Mammary epithelial cell (primary cell): ENCODE measurements around the gene FNDC8.

ENCODE experiments used
- CTCF ChIP-seq, 2 donors: IDR thresholded peaks in 1 of 2; conservative IDR thresholded peaks in 1 of 2; 2 replicates each; pipeline ENCODE4 v1.5.1; 2011 to 2012; ENCODE audit warnings: inconsistent platforms in 2 of 2, low read length in 2 of 2, mild to moderate bottlenecking in 2 of 2, control low read depth in 1 of 2, low read depth in 1 of 2; ENCODE audit not compliant: insufficient read depth in 1 of 2; ENCODE audit errors: extremely low read depth in 1 of 2
- EZH2 ChIP-seq: IDR thresholded peaks from 2 replicates; pipeline ENCODE4 v1.6.1; 2012; ENCODE audit warnings: low read length, inconsistent platforms, borderline replicate concordance

GRCh38 chr17:35076874-35077273 lies 44.5 kb upstream of the FNDC8 start:
- TF ChIP-seq EZH2 (no peak), CTCF (conservative IDR thresholded peaks at IDR 0.05 in 1 of 2, IDR thresholded peaks at IDR 0.05 in 1 of 2; ENCODE audit: extremely low read depth in 1 of 2, insufficient read depth in 1 of 2, low read depth in 1 of 2, low read length in 2 of 2) (no peak)
